Karpas-422 (cell line): ENCODE data around the gene SHISA8. TPM values are rescaled to one million over a fixed set of nuclear protein-coding genes. Genes with fewer than 3 reads are reported as not detected.

Experiments used
- DNase-seq: peaks from one replicate; pipeline ENCODE4 v3.0.0-alpha.2; 2015
- H2AFZ ChIP-seq: fragments of 200-600 bp; sonication (generic); 2 replicates; pipeline ENCODE4 v1.6.1; 2014; ENCODE audit warnings: antibody characterized with exemption, low read length, mixed read lengths
- H3K27ac ChIP-seq: fragments of 200-600 bp; sonication (generic); 2 replicates; pipeline ENCODE4 v1.5.1; 2014; ENCODE audit warnings: mild to moderate bottlenecking, low read length, moderate library complexity
- H3K27me3 ChIP-seq: fragments of 200-600 bp; sonication (generic); 2 replicates; pipeline ENCODE4 v1.6.1; 2014; ENCODE audit warnings: low read length, mixed read lengths
- H3K36me3 ChIP-seq: fragments of 200-600 bp; sonication (generic); 2 replicates; pipeline ENCODE4 v1.6.1; 2014; ENCODE audit warnings: low read length, mixed read lengths; ENCODE audit not compliant: insufficient read depth
- H3K4me1 ChIP-seq: fragments of 200-600 bp; sonication (generic); 2 replicates; pipeline ENCODE4 v1.6.1; 2014; ENCODE audit warnings: mild to moderate bottlenecking, low read length, mixed read lengths
- H3K4me2 ChIP-seq: fragments of 200-600 bp; sonication (generic); 2 replicates; pipeline ENCODE4 v1.6.1; 2014; ENCODE audit warnings: low read length, low read depth, mild to moderate bottlenecking; ENCODE audit not compliant: poor library complexity, severe bottlenecking
- H3K4me3 ChIP-seq: fragments of 200-600 bp; sonication (generic); 2 replicates; pipeline ENCODE4 v1.5.1; 2014; ENCODE audit warnings: mild to moderate bottlenecking, antibody characterized with exemption, low read length, mixed read lengths
- H3K79me2 ChIP-seq: fragments of 200-600 bp; sonication (generic); 2 replicates; pipeline ENCODE4 v1.6.1; 2014; ENCODE audit warnings: mild to moderate bottlenecking, low read length, mixed read lengths
- H3K9ac ChIP-seq: fragments of 200-600 bp; sonication (generic); 2 replicates; pipeline ENCODE4 v1.6.0; 2014; ENCODE audit warnings: low read length
- H3K9me2 ChIP-seq: fragments of 200-600 bp; sonication (generic), shearing (Covaris generic); replicated peaks from 2 replicates; pipeline ENCODE4 v1.6.0; 2014; ENCODE audit warnings: mild to moderate bottlenecking, low read length, moderate library complexity; ENCODE audit not compliant: insufficient read depth
- H3K9me3 ChIP-seq: fragments of 300-700, 200-600 bp; sonication (generic); 2 replicates; pipeline ENCODE4 v1.6.1; 2014; ENCODE audit warnings: low read length, mixed read lengths
- H4K20me1 ChIP-seq: fragments of 200-600 bp; sonication (generic); 2 replicates; pipeline ENCODE4 v1.6.1; 2014; ENCODE audit warnings: mild to moderate bottlenecking, antibody characterized with exemption, low read length, low read depth; ENCODE audit not compliant: insufficient read depth
- total RNA-seq: library from RNA; depleted of rRNA; stranded (reverse); fragments of >200 nt; shearing (Covaris generic); gene quantifications from 2 replicates; pipeline ENCODE4 v1.2.3, GENCODE V29; 2014; ENCODE audit warnings: low replicate concordance; rRNA removed

SHISA8 gene
- 3.2 and 6.5 TPM in 2 replicates for total RNA-seq

DNA sequence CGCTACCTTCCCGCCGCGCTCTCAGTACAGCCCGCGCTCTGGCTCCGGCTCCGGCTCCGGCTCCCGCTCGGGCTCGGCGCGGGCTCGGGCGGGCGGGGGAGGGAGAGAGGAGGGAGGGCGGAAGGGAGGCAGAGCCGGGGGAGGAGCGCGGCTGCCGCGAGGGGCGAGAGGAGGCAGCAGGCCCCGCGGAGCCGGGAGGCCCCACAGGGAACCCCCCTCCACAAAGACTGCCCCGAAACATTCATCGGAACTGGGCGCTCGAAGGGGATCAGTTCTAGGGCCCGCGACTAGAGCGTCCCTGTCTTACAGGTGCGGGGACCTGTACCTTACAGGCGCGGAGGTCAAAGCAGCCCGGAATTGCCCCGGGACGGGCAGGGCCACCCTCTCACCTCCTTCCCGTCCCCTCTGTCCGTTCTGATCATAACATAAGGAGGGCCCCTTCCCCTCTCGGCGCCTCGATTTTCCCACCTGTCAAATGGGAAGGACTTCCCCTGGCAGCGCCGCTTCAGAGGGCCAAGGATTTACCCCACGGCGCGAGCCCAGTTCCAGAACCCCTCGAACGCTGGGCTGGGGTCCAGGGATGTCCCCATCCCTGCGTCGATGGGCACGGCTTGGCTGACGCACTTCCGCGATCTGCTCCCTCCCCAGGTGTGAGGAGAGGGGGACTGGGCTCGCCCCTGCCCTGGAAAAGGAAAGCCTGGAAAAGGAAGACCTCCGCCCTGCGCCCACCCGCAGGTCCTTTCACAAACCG lies at the start of gene SHISA8:
SHISA8 (minus strand) TSS at position 40 of the 751 bp plus-strand sequence. CDS start 407 bp downstream, outside the sequence.
- H3K27ac ChIP-seq = peak within 1 kb of the TSS; percentile 33
- no peak within 1 kb of the TSS for H2AFZ ChIP-seq
- H3K9me3 ChIP-seq = no peaks in the 10 kb centered on the region
- peak within 1 kb of the TSS; percentile 60 for H3K4me3 ChIP-seq
- DNase-seq = peak; percentile 79
- H3K79me2 ChIP-seq = no peaks in the 10 kb centered on the region
- no peaks in the 10 kb centered on the region for H3K36me3 ChIP-seq
- H3K9ac ChIP-seq = peak within 1 kb of the TSS; percentile 66
- peaks cover 68% of the 10 kb centered on the region for H3K4me1 ChIP-seq
- no peaks in the 10 kb centered on the region for H3K9me2 ChIP-seq
- no peaks in the 10 kb centered on the region; the same call in 1 of the 2 replicates for H3K27me3 ChIP-seq
- peaks cover 43% of the 10 kb centered on the region for H4K20me1 ChIP-seq
- peak within 1 kb of the TSS; percentile 63 for H3K4me2 ChIP-seq

DNA sequence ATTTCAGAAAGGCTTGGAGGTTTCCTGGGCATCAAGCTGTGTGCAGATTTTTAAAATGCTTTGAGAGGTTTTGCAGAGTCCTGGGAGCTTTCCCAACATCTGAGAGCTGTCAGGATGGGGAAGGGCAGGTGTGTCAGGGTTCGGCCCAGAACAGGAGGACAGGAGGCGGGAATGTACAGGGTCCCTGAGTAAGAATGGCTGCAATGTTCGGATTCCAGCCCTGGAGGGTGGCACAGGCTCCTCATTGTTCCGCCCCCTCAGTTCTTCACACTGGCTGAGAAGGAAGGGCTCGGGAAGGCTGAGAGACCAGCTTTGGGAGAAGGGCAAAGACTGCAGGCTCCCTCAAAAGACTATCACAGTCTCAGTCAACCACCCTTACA lies 49.2 kb upstream of the SHISA8 start:
- no peaks in the 10 kb centered on the region for H4K20me1 ChIP-seq
- H3K79me2 ChIP-seq = no peaks in the 10 kb centered on the region
- no peak overlapping the region for H2AFZ ChIP-seq
- no peaks in the 10 kb centered on the region for H3K9me3 ChIP-seq
- H3K4me1 ChIP-seq = peaks cover 11% of the 10 kb centered on the region
- no peaks in the 10 kb centered on the region for H3K9me2 ChIP-seq
- H3K4me2 ChIP-seq = no peak overlapping the region
- no peak overlapping the region for H3K27ac ChIP-seq
- H3K4me3 ChIP-seq = no peak overlapping the region
- H3K9ac ChIP-seq = no peak overlapping the region
- H3K36me3 ChIP-seq = no peaks in the 10 kb centered on the region
- DNase-seq = no peak
- H3K27me3 ChIP-seq = no peaks in the 10 kb centered on the region

DNA sequence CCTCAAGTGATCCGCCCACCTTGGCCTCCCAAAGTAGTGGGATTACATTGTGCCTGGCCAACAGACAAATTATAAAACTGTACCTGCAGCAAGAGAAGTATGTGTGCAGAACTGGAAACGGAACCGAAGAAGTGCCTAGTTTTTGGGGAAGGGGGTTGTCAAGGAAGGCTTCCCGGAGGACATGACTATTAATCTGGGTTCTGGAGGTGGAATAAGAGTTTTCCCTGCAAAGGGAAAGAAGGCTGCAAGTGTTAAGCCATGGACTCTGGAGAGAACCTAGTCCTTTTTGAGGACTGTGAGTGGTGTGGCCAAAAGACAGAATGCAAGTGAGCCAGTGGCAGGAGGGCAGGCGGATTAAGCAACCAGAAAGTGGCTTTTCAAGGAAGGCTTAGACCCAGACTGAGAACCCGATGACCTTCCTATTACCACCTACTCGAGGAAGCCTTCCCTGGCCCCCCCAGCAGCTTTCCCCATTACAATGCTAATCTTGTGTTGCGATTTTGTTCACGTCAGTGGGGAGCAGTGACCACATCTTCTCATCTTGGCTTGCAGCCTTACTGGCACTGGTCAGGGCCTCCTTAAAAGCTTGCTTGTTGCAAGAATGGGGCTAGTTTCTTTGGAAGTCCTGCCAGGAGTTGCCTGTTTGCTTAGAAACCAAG lies 48.7 kb upstream of the SHISA8 start:
- H3K4me2 ChIP-seq = no peak overlapping the region
- no peaks in the 10 kb centered on the region for H3K9me3 ChIP-seq
- no peak overlapping the region for H3K9ac ChIP-seq
- DNase-seq = peak; percentile 43
- no peaks in the 10 kb centered on the region for H3K9me2 ChIP-seq
- H2AFZ ChIP-seq = no peak overlapping the region
- H4K20me1 ChIP-seq = no peaks in the 10 kb centered on the region
- H3K79me2 ChIP-seq = no peaks in the 10 kb centered on the region
- no peaks in the 10 kb centered on the region for H3K27me3 ChIP-seq
- no peaks in the 10 kb centered on the region for H3K36me3 ChIP-seq
- H3K4me1 ChIP-seq = peaks cover 11% of the 10 kb centered on the region
- H3K4me3 ChIP-seq = no peak overlapping the region
- H3K27ac ChIP-seq = no peak overlapping the region

DNA sequence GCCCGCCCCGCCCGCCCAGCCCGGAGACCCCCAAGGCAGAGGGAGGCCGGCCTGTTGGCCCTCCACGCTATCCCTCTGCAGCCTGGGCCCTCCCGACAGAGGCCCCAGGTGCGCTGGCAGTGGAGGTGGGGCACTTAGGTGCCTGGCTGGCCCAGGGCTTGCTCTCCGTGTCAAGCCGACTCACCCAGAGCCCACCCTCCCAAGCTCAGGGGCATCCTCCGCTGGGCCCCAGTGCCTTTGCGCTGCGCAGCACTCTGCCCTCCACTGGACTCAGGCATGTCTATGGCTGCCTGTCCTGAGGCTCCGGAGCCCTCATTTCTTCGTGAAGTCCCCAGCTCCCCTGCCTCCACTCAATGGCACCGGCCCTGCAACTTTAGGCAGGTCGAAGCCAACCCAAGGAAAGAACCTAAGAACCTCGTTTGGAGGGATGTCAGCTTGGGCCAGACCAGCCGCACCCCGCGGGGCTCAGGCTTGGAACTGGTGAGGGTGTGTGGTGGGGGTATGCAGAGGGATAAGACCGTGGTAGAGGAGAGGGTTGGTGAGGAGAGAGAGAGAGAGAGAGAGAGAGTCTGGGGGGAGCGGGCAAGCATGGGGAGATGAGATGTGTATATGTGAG lies 43.2 kb upstream of the SHISA8 start:
- no peak overlapping the region for H2AFZ ChIP-seq
- H3K4me2 ChIP-seq = peak overlapping the region; percentile 47
- H3K9ac ChIP-seq = no peak overlapping the region

DNA sequence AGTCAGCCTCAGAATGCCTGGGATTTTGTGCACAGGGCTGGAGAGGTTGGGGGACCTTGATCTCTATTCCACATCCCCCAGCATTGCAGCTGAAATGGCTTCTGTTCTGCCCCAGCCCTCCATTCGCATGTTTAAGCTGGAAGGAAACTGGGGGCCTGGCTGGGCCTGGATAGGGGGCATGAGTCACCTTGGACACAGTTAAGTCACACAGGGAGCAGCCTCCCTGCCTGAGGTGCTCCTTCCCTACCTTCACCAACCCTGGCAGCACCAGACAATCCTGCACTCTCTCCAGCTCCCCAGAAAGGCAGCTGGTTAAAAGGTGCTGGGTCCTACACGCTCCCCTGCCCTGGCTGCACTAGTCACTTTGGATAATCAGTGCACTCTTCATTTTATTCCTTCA lies 37.8 kb upstream of the SHISA8 start:
- Histone ChIP-seq H3K36me3 (no peaks in the 10 kb centered on the region), H3K9me3 (no peaks in the 10 kb centered on the region), H3K9me2 (no peaks in the 10 kb centered on the region), H3K27me3 (no peaks in the 10 kb centered on the region), H3K4me1 (peaks cover 75% of the 10 kb centered on the region), H3K27ac (peak overlapping the region; percentile 99), H3K9ac (peak overlapping the region; percentile 91), H3K4me3 (peak overlapping the region; percentile 63), H4K20me1 (no peaks in the 10 kb centered on the region), H3K79me2 (no peaks in the 10 kb centered on the region), H3K4me2 (peak overlapping the region; percentile 69), H2AFZ (no peak overlapping the region)
- DNase-seq = peak; percentile 54

More for the DNA sequence above, 43.2 kb upstream of the SHISA8 start:
- Histone ChIP-seq H3K9me3 (no peaks in the 10 kb centered on the region), H3K36me3 (no peaks in the 10 kb centered on the region), H4K20me1 (no peaks in the 10 kb centered on the region; the same call in 1 of the 2 replicates), H3K9me2 (no peaks in the 10 kb centered on the region), H3K79me2 (no peaks in the 10 kb centered on the region), H3K4me3 (no peak overlapping the region), H3K27ac (no peak overlapping the region), H3K27me3 (no peaks in the 10 kb centered on the region), H3K4me1 (peaks cover 37% of the 10 kb centered on the region)
- no peak for DNase-seq

DNA sequence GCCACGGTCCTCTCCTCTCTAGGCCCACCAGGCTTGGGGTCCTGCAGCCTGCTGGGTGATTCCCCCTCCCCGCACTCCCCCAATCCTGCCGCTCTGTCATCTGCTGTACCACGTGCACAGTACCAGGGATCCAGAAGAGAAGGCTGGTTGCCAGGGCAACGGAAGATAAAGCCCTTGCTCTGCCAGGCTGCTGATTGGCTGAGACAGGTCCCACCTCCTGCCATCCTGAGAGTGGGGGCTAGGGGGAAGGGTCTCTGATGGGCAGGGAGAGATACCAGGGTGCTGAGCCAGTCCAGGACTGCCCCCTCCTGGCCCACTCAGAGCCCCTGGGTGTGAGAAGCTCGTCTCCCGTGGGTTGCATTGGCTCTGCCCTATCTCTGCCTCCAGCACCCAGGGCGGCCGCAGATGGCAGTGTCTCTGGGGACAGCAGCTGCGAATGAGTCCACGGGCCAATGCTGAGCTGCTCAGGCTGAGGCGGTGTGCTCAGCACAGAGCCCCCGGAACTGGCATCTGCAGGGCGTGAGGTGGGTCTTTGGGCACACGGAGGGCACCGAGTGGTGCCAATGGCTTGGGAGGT lies 37.1 kb upstream of the SHISA8 start, which contains the start of gene SMIM45:
SMIM45 (plus strand) TSS at position 253 of the 577 bp plus-strand sequence.
- H3K9ac ChIP-seq = peak within 1 kb of the TSS; percentile 91
- DNase-seq = peak; percentile 95
- no peaks in the 10 kb centered on the region for H3K36me3 ChIP-seq
- peaks cover 78% of the 10 kb centered on the region for H3K4me1 ChIP-seq
- no peaks in the 10 kb centered on the region for H3K79me2 ChIP-seq
- H3K4me3 ChIP-seq = peak within 1 kb of the TSS; percentile 63
- H3K9me3 ChIP-seq = no peaks in the 10 kb centered on the region
- no peaks in the 10 kb centered on the region for H3K9me2 ChIP-seq
- H3K4me2 ChIP-seq = peak within 1 kb of the TSS; percentile 69
- no peak within 1 kb of the TSS for H2AFZ ChIP-seq
- no peaks in the 10 kb centered on the region for H4K20me1 ChIP-seq
- no peaks in the 10 kb centered on the region for H3K27me3 ChIP-seq
- peak within 1 kb of the TSS; percentile 99 for H3K27ac ChIP-seq

DNA sequence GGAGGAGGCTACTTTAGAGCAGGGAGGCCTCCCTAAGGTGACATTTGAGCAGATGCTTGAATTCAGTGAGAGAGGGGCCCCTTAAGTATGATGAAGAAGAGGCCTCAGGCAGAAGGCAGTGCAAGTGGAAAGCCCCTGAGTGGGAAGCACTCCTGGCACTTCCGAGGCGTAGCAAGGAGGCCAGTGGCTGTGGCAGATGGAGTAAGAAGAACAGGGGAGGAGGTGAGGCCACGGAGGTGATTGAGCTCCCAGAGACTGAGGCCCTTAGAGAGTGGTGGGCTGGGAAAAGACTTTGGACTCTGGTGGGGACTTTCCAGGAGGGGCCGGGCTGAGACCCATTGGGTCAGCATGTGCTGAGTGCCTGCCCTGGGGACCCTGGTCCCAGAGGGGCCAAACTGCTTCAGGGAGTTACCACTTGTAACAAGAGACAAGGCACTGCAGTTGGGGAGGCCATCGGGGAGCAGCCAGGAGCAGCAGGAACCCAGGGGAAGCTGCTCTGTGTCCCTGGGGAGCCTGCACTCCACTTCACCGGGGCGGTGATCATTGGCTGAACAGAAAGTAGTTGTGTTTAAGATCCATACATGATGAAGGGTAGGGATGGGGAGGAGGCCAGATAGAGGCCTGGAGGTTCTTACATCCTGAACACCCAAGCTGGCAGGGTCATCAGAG lies 34.6 kb upstream of the SHISA8 start:
- H3K27ac ChIP-seq = peak overlapping the region; percentile 99

More for the DNA sequence above, 34.6 kb upstream of the SHISA8 start:
- DNase-seq = peak; percentile 92
- Histone ChIP-seq H3K79me2 (peaks cover 19% of the 10 kb centered on the region), H3K27me3 (no peaks in the 10 kb centered on the region), H3K9me3 (no peaks in the 10 kb centered on the region), H3K4me1 (peaks cover 82% of the 10 kb centered on the region), H4K20me1 (no peaks in the 10 kb centered on the region), H3K4me3 (peak overlapping the region; percentile 60), H3K9ac (peak overlapping the region; percentile 91), H3K9me2 (no peaks in the 10 kb centered on the region), H3K36me3 (peaks cover 7% of the 10 kb centered on the region), H3K4me2 (peak overlapping the region; percentile 69), H2AFZ (0 out of 2 replicates have a peak overlapping the region, but pooled peaks have one; percentile 7)
